ENCODE measurements around the gene ZNF358.

Gene ZNF358

GRCh38 chr19:7478843-7479227 is 37.1 kb upstream of the ZNF358 start:
- no peak for DNase-seq

GRCh38 chr19:7480222-7480969 is 35.5 kb upstream of the ZNF358 start:
- Mint-ChIP-seq H3K36me3 (ENCODE audit: insufficient read depth) (peaks cover 49% of the 10 kb centered on the region), H3K9me3 (no peaks in the 10 kb centered on the region), H3K4me3 (no peak overlapping the region), H3K27me3 (peaks cover 0 to 11% of the 10 kb centered on the region in 2 donors), H3K4me1 (ENCODE audit: low read depth in 2 of 2) (peaks cover 5 to 7% of the 10 kb centered on the region in 2 donors), H3K27ac (peak overlapping the region in 1 of 2 donors; percentile 38)
- DNase-seq (no peak), ATAC-seq (replicated peaks) (no peak)

More at GRCh38 chr19:7478843-7479227, 37.1 kb upstream of the ZNF358 start:
- peak overlapping the region; percentile 22 to 69 for H3K27ac Mint-ChIP-seq
- H3K27me3 Mint-ChIP-seq: peaks cover 0 to 11% of the 10 kb centered on the region in 2 donors
- peaks cover 5 to 8% of the 10 kb centered on the region in 2 donors for H3K4me1 Mint-ChIP-seq (ENCODE audit: low read depth in 2 of 2)
- peaks cover 58% of the 10 kb centered on the region for H3K36me3 Mint-ChIP-seq (ENCODE audit: insufficient read depth)
- no peak for ATAC-seq (replicated peaks)
- no peaks in the 10 kb centered on the region for H3K9me3 Mint-ChIP-seq
- H3K4me3 Mint-ChIP-seq: no peak overlapping the region

- no peak for ATAC-seq (replicated peaks)
- Mint-ChIP-seq H3K27me3 (peaks cover 0 to 11% of the 10 kb centered on the region in 2 donors), H3K9me3 (no peaks in the 10 kb centered on the region), H3K4me3 (no peak overlapping the region), H3K36me3 (ENCODE audit: insufficient read depth) (peaks cover 44% of the 10 kb centered on the region), H3K4me1 (ENCODE audit: low read depth in 2 of 2) (peaks cover 5 to 6% of the 10 kb centered on the region in 2 donors), H3K27ac (peak overlapping the region in 1 of 2 donors; percentile 46)
- DNase-seq: no peak
Observed at GRCh38 chr19:7480970-7481255, 35.0 kb upstream of the ZNF358 start.

GRCh38 chr19:7482584-7483439 is 33.1 kb upstream of the ZNF358 start:
- peak overlapping the region in 1 of 2 donors; percentile 78 for H3K27ac Mint-ChIP-seq
- peaks cover 0 to 11% of the 10 kb centered on the region in 2 donors for H3K27me3 Mint-ChIP-seq
- DNase-seq (no peak), ATAC-seq (replicated peaks) (no peak)
- peaks cover 30% of the 10 kb centered on the region for H3K36me3 Mint-ChIP-seq (ENCODE audit: insufficient read depth)
- H3K9me3 Mint-ChIP-seq: no peaks in the 10 kb centered on the region
- H3K4me1 Mint-ChIP-seq (ENCODE audit: low read depth in 2 of 2): peaks cover 5 to 6% of the 10 kb centered on the region in 2 donors
- no peak overlapping the region for H3K4me3 Mint-ChIP-seq

GRCh38 chr19:7483720-7484201 is 32.1 kb upstream of the ZNF358 start:
- no peak overlapping the region for H3K4me3 Mint-ChIP-seq
- H3K27me3 Mint-ChIP-seq: peaks cover 0 to 11% of the 10 kb centered on the region in 2 donors
- H3K9me3 Mint-ChIP-seq: no peaks in the 10 kb centered on the region
- peak overlapping the region in 1 of 2 donors; percentile 78 for H3K27ac Mint-ChIP-seq
- H3K36me3 Mint-ChIP-seq (ENCODE audit: insufficient read depth): peaks cover 27% of the 10 kb centered on the region
- DNase-seq: no peak
- H3K4me1 Mint-ChIP-seq (ENCODE audit: low read depth in 2 of 2): peaks cover 5 to 6% of the 10 kb centered on the region in 2 donors
- ATAC-seq (replicated peaks): no peak

- no peak for ATAC-seq (replicated peaks)
- Mint-ChIP-seq H3K4me1 (ENCODE audit: low read depth in 2 of 2) (peaks cover 7 to 16% of the 10 kb centered on the region in 2 donors), H3K27ac (peak overlapping the region in 1 of 2 donors; percentile 46), H3K27me3 (peaks cover 0 to 11% of the 10 kb centered on the region in 2 donors), H3K4me3 (no peak overlapping the region), H3K9me3 (no peaks in the 10 kb centered on the region), H3K36me3 (ENCODE audit: insufficient read depth) (peaks cover 11% of the 10 kb centered on the region)
- no peak for DNase-seq
Observed at GRCh38 chr19:7486923-7487322, 29.0 kb upstream of the ZNF358 start.

GRCh38 chr19:7488736-7489353 is 27.1 kb upstream of the ZNF358 start, which contains the start of gene PEX11G:
PEX11G (minus strand) TSS chr19:7489035; CDS start chr19:7489010, 25 bp downstream.
- H3K36me3 Mint-ChIP-seq (ENCODE audit: insufficient read depth): peaks cover 7% of the 10 kb centered on the region
- H3K9me3 Mint-ChIP-seq: no peaks in the 10 kb centered on the region

GRCh38 chr19:7489609-7490044 is 26.3 kb upstream of the ZNF358 start:
- DNase-seq (no peak), ATAC-seq (replicated peaks) (no peak)
- peaks cover 7 to 14% of the 10 kb centered on the region in 2 donors for H3K4me1 Mint-ChIP-seq (ENCODE audit: low read depth in 2 of 2)
- no peaks in the 10 kb centered on the region for H3K27me3 Mint-ChIP-seq
- peaks cover 9% of the 10 kb centered on the region for H3K36me3 Mint-ChIP-seq (ENCODE audit: insufficient read depth)
- peak overlapping the region; percentile 63 to 84 for H3K27ac Mint-ChIP-seq
- no peaks in the 10 kb centered on the region for H3K9me3 Mint-ChIP-seq
- H3K4me3 Mint-ChIP-seq: peak overlapping the region; percentile 76 to 84

More at GRCh38 chr19:7488736-7489353, 27.1 kb upstream of the ZNF358 start, which contains the start of gene PEX11G:
- peaks cover 7 to 14% of the 10 kb centered on the region in 2 donors for H3K4me1 Mint-ChIP-seq (ENCODE audit: low read depth in 2 of 2)
- peak; percentile 94 for ATAC-seq (replicated peaks)
- H3K27me3 Mint-ChIP-seq: no peaks in the 10 kb centered on the region
- peak; percentile 85 to 91 (median 91) for DNase-seq
- H3K4me3 Mint-ChIP-seq: peak within 1 kb of the TSS; percentile 76 to 84
- peak within 1 kb of the TSS; percentile 63 to 84 for H3K27ac Mint-ChIP-seq

GRCh38 chr19:7492142-7492541 is 23.8 kb upstream of the ZNF358 start:
- Mint-ChIP-seq H3K4me1 (ENCODE audit: low read depth in 2 of 2) (peaks cover 7 to 14% of the 10 kb centered on the region in 2 donors), H3K27ac (no peak overlapping the region), H3K9me3 (no peaks in the 10 kb centered on the region), H3K4me3 (no peak overlapping the region), H3K27me3 (peaks cover 12 to 18% of the 10 kb centered on the region in 2 donors), H3K36me3 (ENCODE audit: insufficient read depth) (peaks cover 6% of the 10 kb centered on the region)
- peak; percentile 49 for ATAC-seq (replicated peaks)
- DNase-seq: no peak

GRCh38 chr19:7492558-7492957 is 23.3 kb upstream of the ZNF358 start:
- no peak for ATAC-seq (replicated peaks)
- peak overlapping the region in 1 of 2 donors; percentile 50 for H3K27ac Mint-ChIP-seq
- no peaks in the 10 kb centered on the region for H3K9me3 Mint-ChIP-seq
- peaks cover 16 to 22% of the 10 kb centered on the region in 2 donors for H3K27me3 Mint-ChIP-seq
- no peak overlapping the region for H3K4me3 Mint-ChIP-seq
- H3K4me1 Mint-ChIP-seq (ENCODE audit: low read depth in 2 of 2): peaks cover 7 to 14% of the 10 kb centered on the region in 2 donors
- DNase-seq: no peak
- H3K36me3 Mint-ChIP-seq (ENCODE audit: insufficient read depth): peaks cover 6% of the 10 kb centered on the region

- Mint-ChIP-seq H3K27ac (no peak overlapping the region), H3K4me1 (ENCODE audit: low read depth in 2 of 2) (peaks cover 6 to 9% of the 10 kb centered on the region in 2 donors), H3K4me3 (no peak overlapping the region), H3K27me3 (peaks cover 30 to 39% of the 10 kb centered on the region in 2 donors), H3K9me3 (no peaks in the 10 kb centered on the region), H3K36me3 (ENCODE audit: insufficient read depth) (peaks cover 2% of the 10 kb centered on the region)
- DNase-seq (no peak), ATAC-seq (replicated peaks) (no peak)
Observed at GRCh38 chr19:7494416-7495098, 21.3 kb upstream of the ZNF358 start.

- Mint-ChIP-seq H3K36me3 (ENCODE audit: insufficient read depth) (peaks cover 2% of the 10 kb centered on the region), H3K4me3 (no peak overlapping the region), H3K27ac (no peak overlapping the region), H3K9me3 (no peaks in the 10 kb centered on the region), H3K27me3 (peaks cover 36 to 62% of the 10 kb centered on the region in 2 donors), H3K4me1 (ENCODE audit: low read depth in 2 of 2) (peaks cover under 1 to 5% of the 10 kb centered on the region in 2 donors)
- DNase-seq (no peak), ATAC-seq (replicated peaks) (peak; percentile 45)
Observed at GRCh38 chr19:7497292-7497691, 18.6 kb upstream of the ZNF358 start.
